Tibial nerve (tissue), 3 donors: ENCODE data around the gene PIEZO2.

Experiments used
- CTCF ChIP-seq, 5 experiments: fragments of 200-600 bp in 3 of 5; fragments of 450-650 bp in 2 of 5; sonication (generic) in 3 of 5; IDR thresholded peaks; one replicate each; pipeline ENCODE4 v1.5.1; 2016 to 2019; ENCODE audit warnings: antibody characterized with exemption in 5 of 5, mild to moderate bottlenecking in 3 of 5, moderate library complexity in 2 of 5
- POLR2A ChIP-seq, 2 donors: fragments of 450-650 bp; IDR thresholded peaks; one replicate each; pipeline ENCODE4 v1.6.1; 2017; ENCODE audit warnings: antibody characterized with exemption in 2 of 2, mild to moderate bottlenecking in 2 of 2, moderate library complexity in 2 of 2

GRCh38 chr18:10705291-10705690 is 444.1 kb downstream of the PIEZO2 start:
- TF ChIP-seq POLR2A (IDR thresholded peaks at IDR 0.05) (no peak), CTCF (IDR thresholded peaks at IDR 0.05) (no peak)
